HG03108 (cell line): ENCODE results near the gene UTP14C.
"Not testable (repeated sequence)": the region's sequence is repeated elsewhere in the genome, so short reads cannot be mapped to it uniquely, and the experiment has no call there.

Experiments
- ATAC-seq: cut with Tn5 transposase; IDR thresholded peaks from one replicate; pipeline ENCODE4 v1.9.1; 2021; ENCODE audit warnings: moderate library complexity; ENCODE audit not compliant: unreplicated experiment

UTP14C gene

GRCh38 chr13:52003541-52003940, 20.9 kb upstream of the UTP14C start:
- no peak for ATAC-seq

GRCh38 chr13:52004511-52005170, 19.9 kb upstream of the UTP14C start:
- no peak for ATAC-seq

- no peak for ATAC-seq
These were observed 18.5 kb upstream of the UTP14C start for GRCh38 chr13:52005841-52006522.

GRCh38 chr13:52006523-52007245, 17.8 kb upstream of the UTP14C start:
- ATAC-seq = no peak

GRCh38 chr13:52009946-52010345, 14.5 kb upstream of the UTP14C start:
- no peak for ATAC-seq

GRCh38 chr13:52010890-52011631, 13.4 kb upstream of the UTP14C start, which contains the start of gene ATP7B:
TSS of gene ATP7B (minus strand) at chr13:52011450. CDS start at chr13:52011337, 113 bp downstream.
- no peak for ATAC-seq

- ATAC-seq = peak; percentile 99
These were observed 12.6 kb upstream of the UTP14C start, which contains the start of gene ALG11 for GRCh38 chr13:52011632-52012511. TSS of gene ALG11 (plus strand) at chr13:52012398. CDS start at chr13:52012419, 21 bp downstream.

- ATAC-seq = no peak
These were observed 12.0 kb upstream of the UTP14C start for GRCh38 chr13:52012512-52012836.

- ATAC-seq = no peak
These were observed 8.2 kb upstream of the UTP14C start for GRCh38 chr13:52016296-52016695.

GRCh38 chr13:52020191-52020590, 4.3 kb upstream of the UTP14C start:
- no peak for ATAC-seq

- ATAC-seq = no peak
These were observed 2.1 kb upstream of the UTP14C start for GRCh38 chr13:52022356-52022755.

GRCh38 chr13:52025475-52026245, 1.2 kb downstream of the UTP14C start:
- no peak for ATAC-seq

- no peak for ATAC-seq
These were observed 1.7 kb downstream of the UTP14C start for GRCh38 chr13:52026246-52026626.

GRCh38 chr13:52027832-52028231, 3.3 kb downstream of the UTP14C start:
- ATAC-seq = no peak

- ATAC-seq = no peak
These were observed 5.1 kb downstream of the UTP14C start for GRCh38 chr13:52029569-52029968.

GRCh38 chr13:52030401-52030800, 5.9 kb downstream of the UTP14C start:
- ATAC-seq = not testable (repeated sequence)

- no peak for ATAC-seq
These were observed 8.5 kb downstream of the UTP14C start for GRCh38 chr13:52033039-52033438.

GRCh38 chr13:52034616-52035226, 10.2 kb downstream of the UTP14C start:
- no peak for ATAC-seq

GRCh38 chr13:52036037-52036436, 11.5 kb downstream of the UTP14C start:
- ATAC-seq = no peak
